Upper lobe of right lung (tissue), 1 donor: ENCODE data around the gene UNC13C. TPM values are rescaled to one million over a fixed set of nuclear protein-coding genes. Genes with fewer than 3 reads are reported as not detected.

Source experiments
- ATAC-seq: fragments of 200-7000 bp; cut with Tn5 transposase; one replicate; pipeline ENCODE4 v1.9.1; 2020; ENCODE audit warnings: mild to moderate bottlenecking, moderate library complexity
- DNase-seq: peaks from one replicate; pipeline ENCODE4 v3.0.0-alpha.2; 2020
- H3K27ac ChIP-seq: fragments of 200-600 bp; one replicate; pipeline ENCODE4 v1.8.0; 2022
- H3K27me3 ChIP-seq: fragments of 200-600 bp; one replicate; pipeline ENCODE4 v1.8.0; 2022; ENCODE audit warnings: mild to moderate bottlenecking
- H3K36me3 ChIP-seq: fragments of 200-600 bp; one replicate; pipeline ENCODE4 v1.8.0; 2022
- H3K4me1 ChIP-seq: fragments of 200-600 bp; one replicate; pipeline ENCODE4 v1.8.0; 2022
- H3K4me3 ChIP-seq: fragments of 200-600 bp; one replicate; pipeline ENCODE4 v1.8.0; 2022; ENCODE audit warnings: mild to moderate bottlenecking
- H3K9me3 ChIP-seq: fragments of 200-600 bp; one replicate; pipeline ENCODE4 v1.8.0; 2022
- intact Hi-C: fragments of 100-400 bp; cut with DNase I; formaldehyde crosslinking; loops from one replicate; pipeline ENCODE4 v1.11.0; 2022
- total RNA-seq: library from RNA; stranded (reverse); fragmentation: NEBNext Ultra II Directional; extraction: Animal tissue kit (Norgen Biotek cat#: 25700); gene quantifications from one replicate; pipeline ENCODE4 v1.2.1, GENCODE V29; 2021
- TF ChIP-seq, protein P1 (sequence below): fragments of 200-600 bp; IDR thresholded peaks from one replicate; pipeline ENCODE4 v1.8.0; 2022; ENCODE audit warnings: antibody characterized with exemption
- donor health status: DM: no; HTN: yes; CAD: no; lungs with severe emphysema.

Gene UNC13C
- total RNA-seq, 1 donor from 2014 or later = 0.14 TPM

GRCh38 chr15:54082836-54083492, 104.7 kb downstream of the UNC13C start:
- intact Hi-C loops = no loop called here
- Histone ChIP-seq H3K27ac (no peak overlapping the region), H3K4me3 (no peak overlapping the region), H3K9me3 (no peaks in the 10 kb centered on the region), H3K27me3 (no peaks in the 10 kb centered on the region), H3K4me1 (no peaks in the 10 kb centered on the region), H3K36me3 (no peaks in the 10 kb centered on the region)
- no peak for DNase-seq
- peak; percentile 63 for ATAC-seq
- TF ChIP-seq, protein P1, sequence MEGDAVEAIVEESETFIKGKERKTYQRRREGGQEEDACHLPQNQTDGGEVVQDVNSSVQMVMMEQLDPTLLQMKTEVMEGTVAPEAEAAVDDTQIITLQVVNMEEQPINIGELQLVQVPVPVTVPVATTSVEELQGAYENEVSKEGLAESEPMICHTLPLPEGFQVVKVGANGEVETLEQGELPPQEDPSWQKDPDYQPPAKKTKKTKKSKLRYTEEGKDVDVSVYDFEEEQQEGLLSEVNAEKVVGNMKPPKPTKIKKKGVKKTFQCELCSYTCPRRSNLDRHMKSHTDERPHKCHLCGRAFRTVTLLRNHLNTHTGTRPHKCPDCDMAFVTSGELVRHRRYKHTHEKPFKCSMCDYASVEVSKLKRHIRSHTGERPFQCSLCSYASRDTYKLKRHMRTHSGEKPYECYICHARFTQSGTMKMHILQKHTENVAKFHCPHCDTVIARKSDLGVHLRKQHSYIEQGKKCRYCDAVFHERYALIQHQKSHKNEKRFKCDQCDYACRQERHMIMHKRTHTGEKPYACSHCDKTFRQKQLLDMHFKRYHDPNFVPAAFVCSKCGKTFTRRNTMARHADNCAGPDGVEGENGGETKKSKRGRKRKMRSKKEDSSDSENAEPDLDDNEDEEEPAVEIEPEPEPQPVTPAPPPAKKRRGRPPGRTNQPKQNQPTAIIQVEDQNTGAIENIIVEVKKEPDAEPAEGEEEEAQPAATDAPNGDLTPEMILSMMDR = peak; percentile 64

DNA sequence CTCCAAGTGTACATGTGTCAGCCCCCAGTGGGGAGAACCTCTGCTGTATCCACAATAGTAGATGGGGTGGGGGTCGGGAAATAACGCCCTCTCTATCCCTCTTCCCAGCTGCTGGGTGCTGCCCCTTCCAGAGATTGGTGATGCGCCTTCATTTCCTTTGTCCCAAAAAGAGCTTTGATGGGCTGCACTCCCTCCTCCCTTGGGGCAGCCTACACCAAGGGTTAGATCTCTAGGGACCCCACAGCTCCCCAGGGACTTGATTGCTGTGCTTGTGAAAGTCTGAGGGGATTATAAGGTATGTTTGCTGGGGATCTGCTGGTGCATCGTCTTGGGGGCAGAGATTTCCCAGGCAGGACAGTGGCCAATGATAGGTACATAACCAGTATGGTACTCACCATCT, 105.3 kb downstream of the UNC13C start:
- H3K36me3 ChIP-seq = no peaks in the 10 kb centered on the region
- no peak overlapping the region for H3K27ac ChIP-seq
- H3K9me3 ChIP-seq = no peaks in the 10 kb centered on the region
- no peak overlapping the region for H3K4me3 ChIP-seq
- DNase-seq = no peak
- TF ChIP-seq, protein P1 = no peak
- no peaks in the 10 kb centered on the region for H3K4me1 ChIP-seq
- intact Hi-C loops = no loop called here
- no peak for ATAC-seq
- H3K27me3 ChIP-seq = no peaks in the 10 kb centered on the region

DNA sequence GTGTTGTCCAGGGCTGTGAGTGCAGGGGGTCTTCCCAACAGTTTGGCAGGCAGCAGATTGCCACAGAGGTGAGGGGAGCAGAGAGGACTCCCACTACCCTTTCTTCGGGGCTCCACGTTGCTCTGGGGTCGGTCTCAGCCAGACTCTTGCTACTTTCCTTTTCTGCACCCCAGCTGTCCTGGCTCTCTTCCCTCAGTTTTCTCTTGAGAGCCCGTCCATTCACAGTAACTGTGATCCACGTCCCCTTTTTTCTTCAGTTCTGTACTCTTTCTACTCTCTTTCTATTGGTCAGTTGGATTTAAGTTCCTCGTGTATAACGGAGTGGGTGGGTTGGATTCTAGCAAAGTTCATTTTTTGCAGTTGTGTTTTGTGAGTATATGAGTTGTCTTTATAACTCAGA, 105.8 kb downstream of the UNC13C start:
- H3K9me3 ChIP-seq = no peaks in the 10 kb centered on the region
- no peaks in the 10 kb centered on the region for H3K4me1 ChIP-seq
- no peak overlapping the region for H3K4me3 ChIP-seq
- H3K27me3 ChIP-seq = no peaks in the 10 kb centered on the region
- intact Hi-C loops = no loop called here
- no peaks in the 10 kb centered on the region for H3K36me3 ChIP-seq
- ATAC-seq (no peak), DNase-seq (no peak)
- no peak overlapping the region for H3K27ac ChIP-seq
- TF ChIP-seq, protein P1 = no peak

- Histone ChIP-seq H3K9me3 (no peaks in the 10 kb centered on the region), H3K27me3 (no peaks in the 10 kb centered on the region), H3K27ac (no peak overlapping the region), H3K4me1 (no peaks in the 10 kb centered on the region), H3K36me3 (no peaks in the 10 kb centered on the region), H3K4me3 (no peak overlapping the region)
- DNase-seq (no peak), ATAC-seq (no peak)
- TF ChIP-seq, protein P1 = no peak
- intact Hi-C loops = no loop called here
Observed at GRCh38 chr15:54088837-54089236, 110.6 kb downstream of the UNC13C start.

DNA sequence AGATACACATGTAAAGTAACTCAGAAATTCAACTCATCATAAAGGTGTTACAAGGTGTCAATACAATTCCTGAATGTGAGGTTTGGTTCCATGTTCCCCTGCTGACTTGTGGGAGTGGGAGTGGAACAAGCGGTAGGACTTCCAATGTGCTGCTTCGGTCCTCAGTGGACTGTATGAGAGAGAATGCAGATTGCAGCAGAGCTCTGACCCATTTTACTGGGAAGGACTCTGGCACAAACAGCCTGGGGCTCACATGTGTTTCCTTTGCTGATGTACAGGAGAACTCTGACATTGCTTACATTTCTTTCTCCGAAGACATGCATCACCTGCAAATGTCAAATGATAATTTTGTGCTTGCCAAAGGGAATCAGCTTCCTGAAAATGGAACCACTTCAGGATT, 111.5 kb downstream of the UNC13C start:
- H3K4me3 ChIP-seq = no peak overlapping the region
- no peak for DNase-seq
- H3K27me3 ChIP-seq = no peaks in the 10 kb centered on the region
- no peaks in the 10 kb centered on the region for H3K9me3 ChIP-seq
- H3K27ac ChIP-seq = no peak overlapping the region
- no peaks in the 10 kb centered on the region for H3K36me3 ChIP-seq
- ATAC-seq = no peak
- no peaks in the 10 kb centered on the region for H3K4me1 ChIP-seq
- intact Hi-C loops = no loop called here
- TF ChIP-seq, protein P1 = no peak

DNA sequence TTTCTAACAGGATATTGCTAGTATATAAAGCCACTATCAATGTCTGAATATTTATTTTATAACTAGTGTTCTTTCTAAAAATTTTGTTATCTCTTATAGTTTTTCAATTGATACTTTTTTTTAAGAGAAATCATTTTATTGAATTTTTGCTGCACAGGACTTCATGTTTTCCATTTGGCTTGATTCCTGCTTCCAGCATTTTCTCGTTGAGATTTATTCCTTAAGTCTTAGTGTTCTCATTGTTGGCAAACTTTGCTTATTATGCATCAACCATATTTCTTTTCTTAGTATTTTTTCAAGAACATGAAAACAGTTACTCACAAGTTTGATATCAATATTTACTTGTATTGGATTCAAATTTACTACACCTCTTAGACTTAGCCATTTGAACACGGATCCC, 113.4 kb downstream of the UNC13C start:
- no peak for DNase-seq
- intact Hi-C loops = no loop called here
- no peaks in the 10 kb centered on the region for H3K27me3 ChIP-seq

More for the DNA sequence above, 113.4 kb downstream of the UNC13C start:
- TF ChIP-seq, protein P1 = no peak
- Histone ChIP-seq H3K4me1 (no peaks in the 10 kb centered on the region), H3K36me3 (no peaks in the 10 kb centered on the region), H3K9me3 (no peaks in the 10 kb centered on the region), H3K27ac (no peak overlapping the region), H3K4me3 (no peak overlapping the region)
- no peak for ATAC-seq
